HG02759 (cell line): Measurements from ENCODE around the gene LONRF3.
"Not testable (repeated sequence)": the region's sequence is repeated elsewhere in the genome, so short reads cannot be mapped to it uniquely, and the experiment has no call there.

Source experiments
- ATAC-seq: cut with Tn5 transposase; IDR thresholded peaks from one replicate; pipeline ENCODE4 v1.9.1; 2021; ENCODE audit warnings: mild to moderate bottlenecking, moderate library complexity; ENCODE audit not compliant: unreplicated experiment

Gene LONRF3

GRCh38 chrX:119029656-119030055 lies 55.2 kb downstream of the LONRF3 start:
- ATAC-seq = not testable (repeated sequence)

DNA sequence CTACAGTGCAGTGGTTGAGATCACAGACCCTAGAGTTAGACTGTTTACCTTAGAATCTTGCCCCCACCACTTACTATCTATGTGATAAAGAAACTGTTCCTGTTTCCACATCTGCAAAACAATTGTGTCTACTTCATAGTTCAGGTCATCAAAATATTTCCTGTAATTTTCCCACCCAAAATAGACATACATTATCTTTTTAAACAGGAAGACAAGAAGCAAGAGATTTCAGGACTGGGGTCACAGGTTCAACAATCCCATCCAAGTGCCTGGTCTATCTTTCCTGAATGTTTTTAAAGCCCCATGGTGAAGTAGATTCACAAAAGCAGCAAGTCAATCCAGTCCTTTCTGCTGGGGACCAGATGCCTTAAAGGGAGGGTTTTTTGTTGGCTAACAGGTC lies 56.6 kb downstream of the LONRF3 start:
- no peak for ATAC-seq

GRCh38 chrX:119036107-119037029 lies 62.0 kb downstream of the LONRF3 start:
- ATAC-seq = no peak

DNA sequence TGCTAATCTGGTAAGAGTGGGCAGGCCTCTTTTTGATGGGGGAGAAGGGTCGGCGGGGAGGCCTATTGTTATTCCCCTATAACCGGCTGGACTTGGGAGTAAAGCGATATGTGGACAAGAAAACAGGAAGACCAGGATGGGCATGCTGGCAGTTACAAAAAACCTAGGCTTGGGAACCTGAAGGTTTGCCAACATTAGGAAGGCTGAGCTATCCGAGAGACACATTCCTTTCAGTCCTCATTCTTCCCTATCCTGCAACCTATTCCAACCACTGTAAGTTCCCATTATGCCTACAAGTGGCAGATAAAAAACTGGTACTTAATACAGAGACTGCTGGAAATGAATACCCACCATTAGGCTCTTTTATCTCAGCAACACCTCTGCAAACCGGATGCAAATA lies 66.0 kb downstream of the LONRF3 start:
- no peak for ATAC-seq

GRCh38 chrX:119041175-119041574 lies 66.8 kb downstream of the LONRF3 start:
- ATAC-seq = no peak

- no peak for ATAC-seq
Measured at GRCh38 chrX:119042040-119042439, 67.6 kb downstream of the LONRF3 start.

GRCh38 chrX:119042996-119043395 lies 68.6 kb downstream of the LONRF3 start:
- ATAC-seq = no peak

DNA sequence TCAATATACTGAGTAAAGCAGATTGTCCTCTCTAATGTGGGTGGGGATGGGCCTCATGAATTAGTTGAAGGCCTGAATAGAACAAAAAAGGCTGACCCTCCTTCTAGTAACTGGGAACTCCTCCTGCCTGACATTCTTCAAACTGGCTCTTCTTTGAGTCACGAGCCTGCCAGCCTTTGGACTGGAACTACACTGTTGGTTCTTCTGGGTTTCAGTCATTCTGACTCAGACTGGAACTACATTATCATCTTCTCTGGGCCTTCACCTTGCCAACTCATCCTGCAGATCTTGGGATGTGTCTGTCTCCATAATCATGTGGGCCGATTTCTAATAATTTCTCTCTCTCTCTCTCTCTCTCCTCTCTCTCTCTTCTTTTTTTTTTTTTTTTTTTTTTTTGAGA lies 71.5 kb downstream of the LONRF3 start:
- ATAC-seq = no peak

- ATAC-seq = no peak
Measured at GRCh38 chrX:119055687-119056086, 81.3 kb downstream of the LONRF3 start.

GRCh38 chrX:119062750-119063374 lies 88.4 kb downstream of the LONRF3 start:
- no peak for ATAC-seq

GRCh38 chrX:119063428-119063827 lies 89.0 kb downstream of the LONRF3 start:
- no peak for ATAC-seq

GRCh38 chrX:119067023-119067739 lies 92.8 kb downstream of the LONRF3 start:
- ATAC-seq = no peak
